ENCODE measurements around the gene AFF2. TPM values are rescaled to one million over a fixed set of nuclear protein-coding genes. Genes with fewer than 3 reads are reported as not detected.
A peak's percentile ranks its signal among the peaks of the same experiment; 100 is the strongest.

AFF2 gene
- total and polyA plus RNA-seq, 2 donors (not counting 3 experiments of a cell fraction or from before 2014, with no cell fraction given) = 0.03 to 0.07 TPM

- dilution Hi-C loops (cut with MboI; ENCODE audit: extremely low pct_ligation_motif_present, low sequenced_read_pairs) = no loop called here
- ChIA-PET POLR2A (no interaction called here), CTCF (no interaction called here)
- H3K4me2 ChIP-seq (ENCODE audit: insufficient read depth, low read length) = no peak overlapping the region
- FAIRE-seq = peak; percentile 59
- H3K27ac ChIP-seq (ENCODE audit: insufficient read depth, low read depth, low read length) = no peak overlapping the region
- H4K20me1 ChIP-seq (replicated peaks; ENCODE audit: control insufficient read depth, extremely low read depth, insufficient read depth, low read length) = no peaks in the 10 kb centered on the region
- H3K9me3 ChIP-seq (replicated peaks; ENCODE audit: control insufficient read depth, insufficient read depth, low read length) = no peaks in the 10 kb centered on the region
- no peak for DNase-seq (ENCODE audit: low read depth, low spot score)
- H3K4me1 ChIP-seq (ENCODE audit: control insufficient read depth, extremely low read depth, insufficient read depth, low read length) = no peaks in the 10 kb centered on the region
- no peaks in the 10 kb centered on the region for H3K36me3 ChIP-seq (ENCODE audit: control insufficient read depth in 2 of 2, extremely low read depth in 1 of 2, insufficient read depth in 2 of 2, low read length in 2 of 2)
- H3K79me2 ChIP-seq (ENCODE audit: control insufficient read depth, insufficient read depth, low read length) = no peaks in the 10 kb centered on the region
- H3K9ac ChIP-seq (replicated peaks; ENCODE audit: extremely low read depth, insufficient read depth, low read length) = no peak overlapping the region
- intact Hi-C loops (cut with micrococcal nuclease) = no loop called here
- no TSS peak for BruUV-seq (replicated peaks)
- no peak for TF ChIP-seq JUN (IDR thresholded peaks at IDR 0.05; ENCODE audit: borderline replicate concordance, insufficient read depth, insufficient read length, low read depth)
- TF ChIP-seq EZH2 (IDR thresholded peaks at IDR 0.05; ENCODE audit: borderline replicate concordance, low read depth, low read length, severe bottlenecking) = no peak
- no peak for TF ChIP-seq MAX (IDR thresholded peaks at IDR 0.05; ENCODE audit: insufficient read depth, insufficient read length)
- TF ChIP-seq POLR2A (IDR thresholded peaks at IDR 0.05; ENCODE audit: low read depth, low read length) = no peak
- TF ChIP-seq FOS (IDR thresholded peaks at IDR 0.05; ENCODE audit: borderline replicate concordance, insufficient read depth, low read length) = no peak
- no peak for TF ChIP-seq GATA2 (IDR thresholded peaks at IDR 0.05; ENCODE audit: insufficient read depth, insufficient read length, low read depth, low read length)
- no peak for TF ChIP-seq MYC (IDR thresholded peaks at IDR 0.05; ENCODE audit: low read depth, low read length)
- no peak for TF ChIP-seq POLR2AphosphoS5 (IDR thresholded peaks at IDR 0.05; ENCODE audit: insufficient read depth, low read depth, low read length)
- no peak for TF ChIP-seq CTCF (IDR thresholded peaks at IDR 0.05; ENCODE audit: extremely low read depth in 1 of 2, insufficient read depth in 1 of 2, low read depth in 1 of 2, low read length in 2 of 2)
- H3K27me3 ChIP-seq (ENCODE audit: control insufficient read depth in 2 of 2, insufficient read depth in 2 of 2, low read length in 2 of 2) = no peaks in the 10 kb centered on the region
- H3K9me1 ChIP-seq (replicated peaks; ENCODE audit: control insufficient read depth, extremely low read depth, insufficient read depth, low read length) = no peaks in the 10 kb centered on the region
- H2AFZ ChIP-seq (ENCODE audit: low read depth, low read length) = no peak overlapping the region
- H3K4me3 ChIP-seq (replicated peaks in 1 of 3; ENCODE audit: insufficient read depth in 1 of 3, low read depth in 1 of 3, low read length in 3 of 3) = no peak overlapping the region
These were observed 365.1 kb downstream of the AFF2 start for GRCh38 chrX:148865277-148866210.

Measured in endothelial cell of umbilical vein (primary cell).